Fibroblast of skin of left biceps (primary cell): ENCODE data around the gene ELAPOR2.
"Not testable (repeated sequence)": the region's sequence is repeated elsewhere in the genome, so short reads cannot be mapped to it uniquely, and the experiment has no call there.

ENCODE experiments used
- DNase-seq, 2 experiments: peaks; one replicate each; pipeline ENCODE4 v3.0.0-alpha.2; 2013; ENCODE audit warnings: low read depth in 2 of 2

Gene ELAPOR2

DNA sequence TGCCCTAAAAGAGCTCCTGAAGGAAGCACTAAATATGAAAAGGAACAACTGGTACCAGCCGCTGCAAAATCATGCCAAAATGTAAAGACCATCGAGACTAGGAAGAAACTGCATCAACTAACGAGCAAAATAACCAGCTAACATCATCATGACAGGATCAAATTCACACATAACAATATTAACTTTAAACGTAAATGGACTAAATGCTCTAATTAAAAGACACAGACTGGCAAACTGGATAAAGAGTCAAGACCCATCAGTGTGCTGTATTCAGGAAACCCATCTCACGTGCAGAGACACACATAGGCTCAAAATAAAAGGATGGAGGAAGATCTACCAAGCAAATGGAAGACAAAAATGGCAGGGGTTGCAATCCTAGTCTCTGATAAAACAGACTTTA lies 17.9 kb downstream of the ELAPOR2 start:
- DNase-seq, result not testable (repeated sequence)

DNA sequence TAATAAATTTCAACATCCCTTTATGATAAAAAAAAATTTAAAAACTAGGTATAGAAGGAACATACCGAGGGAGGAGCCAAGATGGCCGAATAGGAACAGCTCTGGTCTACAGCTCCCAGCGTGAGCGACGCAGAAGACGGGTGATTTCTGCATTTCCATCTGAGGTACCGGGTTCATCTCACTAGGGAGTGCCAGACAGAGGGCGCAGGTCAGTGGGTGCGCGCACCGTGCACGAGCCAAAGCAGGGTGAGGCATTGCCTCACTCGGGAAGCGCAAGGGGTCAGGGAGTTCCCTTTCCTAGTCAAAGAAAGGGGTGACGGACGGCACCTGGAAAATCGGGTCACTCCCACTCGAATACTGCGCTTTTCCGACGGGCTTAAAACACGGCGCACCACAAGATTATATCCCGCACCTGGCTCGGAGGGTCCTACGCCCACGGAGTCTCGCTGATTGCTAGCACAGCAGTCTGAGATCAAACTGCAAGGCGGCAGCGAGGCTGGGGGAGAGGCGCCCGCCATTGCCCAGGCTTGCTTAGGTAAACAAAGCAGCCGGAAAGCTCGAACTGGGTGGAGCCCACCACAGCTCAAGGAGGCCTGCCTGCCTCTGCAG lies 19.7 kb downstream of the ELAPOR2 start:
- DNase-seq, result not testable (repeated sequence)

DNA sequence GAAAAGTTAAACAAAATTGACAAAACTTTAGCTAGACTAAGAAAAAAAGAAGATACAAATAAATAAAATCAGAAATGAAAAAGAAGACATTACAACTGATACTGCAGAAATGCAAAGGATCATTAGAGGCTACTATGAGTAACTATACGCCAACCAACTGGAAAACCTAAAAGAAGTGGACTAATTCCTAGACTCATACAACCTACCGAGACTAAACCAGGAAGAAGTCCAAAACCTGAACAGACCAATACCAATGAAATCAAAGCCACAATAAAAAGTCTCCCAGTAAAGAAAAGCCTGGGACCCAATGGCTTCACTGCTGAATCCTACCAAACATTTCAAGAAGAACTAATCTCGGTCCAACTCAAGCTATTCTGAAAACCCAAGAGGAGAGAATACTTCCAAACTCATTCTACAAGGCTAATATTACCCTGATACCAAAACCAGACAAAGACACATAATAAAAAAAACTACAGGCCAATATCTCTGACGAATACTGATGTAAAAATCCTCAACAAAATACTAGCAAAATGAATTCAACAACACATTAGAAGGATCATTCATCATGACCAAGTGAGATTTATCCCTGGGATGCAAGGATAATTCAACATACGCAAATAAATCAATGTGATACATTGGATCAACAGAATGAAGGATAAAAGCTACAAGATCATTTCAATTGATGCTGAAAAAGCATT lies 20.3 kb downstream of the ELAPOR2 start:
- DNase-seq, result no peak

DNA sequence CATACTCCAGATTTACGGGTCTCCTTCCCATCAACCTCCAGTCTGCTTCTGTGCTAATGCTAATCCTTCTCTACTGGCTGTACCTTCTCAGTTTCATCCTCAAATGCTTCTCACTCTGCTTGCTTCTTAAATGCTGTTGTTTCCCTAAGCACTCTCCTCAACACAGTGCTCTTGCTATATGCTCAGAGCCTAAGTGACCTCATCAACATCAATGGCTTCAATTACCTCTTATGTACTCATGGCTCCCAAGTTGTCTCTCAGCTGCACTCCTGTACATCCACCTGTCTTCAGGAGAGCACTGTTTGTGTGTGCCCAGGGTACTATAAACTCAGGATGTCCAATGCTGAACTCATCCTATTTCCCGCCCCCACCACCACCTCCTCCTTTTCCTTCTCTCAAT lies 22.5 kb downstream of the ELAPOR2 start:
- DNase-seq, result no peak

DNA sequence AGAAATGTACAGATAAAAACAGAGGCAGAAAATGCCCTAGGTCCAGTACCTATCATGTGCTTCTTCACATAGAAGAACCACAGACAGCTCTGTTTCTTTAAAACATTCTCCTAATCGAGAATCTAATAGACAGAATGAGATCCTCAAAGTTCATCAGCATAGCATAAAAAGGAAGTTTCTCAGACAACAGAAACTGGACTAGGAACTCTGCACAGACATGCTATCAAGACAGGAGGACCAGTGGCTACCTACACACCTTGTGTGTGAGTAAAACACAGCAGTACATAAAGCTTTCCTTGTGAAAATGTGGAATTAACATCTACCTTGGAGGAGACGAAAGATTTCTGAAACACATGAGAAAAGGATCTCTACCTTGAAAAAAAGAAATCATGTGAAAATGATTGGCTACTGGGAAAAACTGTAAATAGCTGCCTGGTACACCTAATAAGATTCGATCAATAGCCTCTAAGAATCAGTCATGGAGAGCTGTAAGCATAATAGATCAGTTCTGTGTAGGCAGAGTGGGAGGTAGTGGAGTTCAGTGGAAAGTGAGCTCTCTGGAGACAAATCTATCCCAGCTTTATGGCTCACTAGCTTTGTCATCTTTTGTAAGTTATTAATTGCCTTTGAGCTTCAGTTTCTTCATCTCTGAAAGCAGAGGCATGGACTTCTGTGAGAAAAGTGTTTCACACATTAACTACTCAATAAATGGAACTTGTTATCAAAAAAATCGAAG lies 26.7 kb downstream of the ELAPOR2 start:
- DNase-seq, result no peak

DNA sequence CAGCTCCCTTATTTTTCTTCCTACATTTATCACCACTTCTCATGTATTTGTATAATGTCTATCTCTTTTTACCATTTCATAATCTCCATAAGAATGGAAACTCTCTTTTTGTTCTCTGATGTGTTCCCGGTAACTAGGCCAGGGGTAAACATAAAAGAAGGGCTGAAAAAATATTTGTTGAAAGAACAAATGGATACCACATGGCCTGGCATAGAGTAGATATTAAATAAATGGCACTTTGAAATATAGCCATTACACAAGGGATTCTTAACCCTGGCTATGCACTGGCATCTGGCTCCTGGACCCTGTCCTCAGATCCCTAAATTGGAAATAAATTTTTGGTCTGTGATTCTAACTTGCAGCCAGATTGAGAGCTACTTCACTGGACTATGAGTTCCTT lies 30.4 kb downstream of the ELAPOR2 start:
- no peak for DNase-seq

DNA sequence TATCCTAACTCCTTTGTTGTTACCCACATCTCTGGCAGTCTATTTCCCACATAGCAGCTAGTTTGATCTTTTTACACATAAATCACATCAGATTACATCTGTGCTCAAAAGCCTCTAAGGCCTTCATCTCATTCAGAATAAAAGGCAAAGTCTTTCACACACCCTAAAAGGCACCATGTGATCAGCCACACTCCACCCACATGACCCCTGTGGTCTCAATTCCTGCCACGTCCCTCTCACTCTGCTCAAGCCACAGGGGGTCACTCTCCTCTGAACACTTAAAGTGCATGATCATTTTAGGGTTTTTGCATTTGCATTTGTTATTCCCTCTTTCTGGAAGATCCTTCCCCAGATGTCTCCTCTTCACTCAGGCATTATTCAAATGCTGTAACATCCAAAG lies 30.8 kb downstream of the ELAPOR2 start:
- DNase-seq, result no peak

DNA sequence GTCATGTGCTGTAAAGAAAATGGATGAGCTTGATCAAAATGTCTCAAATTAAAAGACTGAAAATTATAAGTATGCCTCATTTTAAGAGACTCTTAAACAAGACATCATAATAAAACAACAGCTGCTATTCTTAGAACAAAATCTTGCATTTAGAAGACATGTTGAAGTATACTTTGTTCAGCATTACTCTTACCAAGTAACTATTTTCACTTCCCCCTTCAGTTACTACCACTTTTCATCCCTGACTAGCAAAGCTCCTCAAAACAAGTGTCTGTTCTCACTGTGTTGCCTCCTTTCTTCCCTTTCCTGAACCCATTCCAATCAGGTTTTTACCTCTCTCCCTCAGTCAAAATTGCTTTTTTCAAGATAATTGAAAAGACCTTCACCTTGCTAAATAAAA lies 31.6 kb downstream of the ELAPOR2 start:
- no peak for DNase-seq

DNA sequence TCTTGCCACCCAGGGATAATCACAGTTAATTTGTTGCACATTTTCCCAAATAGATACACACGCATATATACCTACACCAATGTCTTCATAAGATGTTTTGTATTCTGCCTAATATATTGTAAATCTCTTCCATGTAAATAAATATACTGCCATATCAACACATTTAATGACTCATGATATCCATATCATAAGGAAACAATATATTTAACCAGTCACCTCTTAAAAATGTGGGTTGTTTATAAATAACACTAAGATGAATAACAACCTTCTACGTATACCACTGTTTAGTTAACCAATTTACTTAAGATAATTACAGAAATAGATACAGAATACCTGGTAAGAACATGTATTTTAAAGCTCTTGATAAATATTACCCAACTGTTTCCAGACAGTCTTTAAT lies 38.2 kb downstream of the ELAPOR2 start:
- DNase-seq, result no peak

DNA sequence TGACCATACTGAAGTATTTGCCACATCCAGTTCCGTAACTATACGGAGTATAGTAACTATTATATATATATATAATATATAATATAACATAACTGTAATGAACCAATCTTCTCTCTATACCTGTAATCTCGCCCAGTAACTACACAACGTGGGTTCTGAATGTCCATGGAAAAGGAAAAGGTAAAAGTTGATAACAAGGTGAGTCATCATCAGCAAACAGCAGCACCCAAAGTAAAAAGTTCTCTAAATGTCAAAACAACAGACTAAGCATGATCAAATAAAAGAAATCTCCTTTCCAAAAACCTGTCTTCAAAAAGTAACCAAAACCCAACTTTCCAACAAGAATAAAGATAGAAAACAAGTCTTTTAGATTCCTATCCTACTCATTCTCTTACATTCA lies 42.8 kb downstream of the ELAPOR2 start:
- no peak for DNase-seq

DNA sequence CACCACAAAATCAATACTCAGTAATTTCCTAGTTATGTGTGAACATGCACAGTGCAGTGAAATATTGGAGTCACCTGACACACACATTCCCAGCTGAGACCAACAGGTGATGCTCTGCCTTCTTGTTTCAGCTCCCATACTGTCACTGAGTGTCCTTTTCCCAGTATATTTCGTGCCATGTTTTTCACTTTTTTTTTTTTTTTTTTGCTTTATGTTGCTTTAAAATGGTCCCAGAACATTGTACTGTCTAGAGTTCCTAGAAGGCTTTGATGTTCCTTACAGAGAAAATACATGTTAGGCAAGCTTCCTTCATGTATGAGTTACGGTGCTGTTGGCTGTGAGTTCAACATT lies 45.6 kb downstream of the ELAPOR2 start:
- no peak for DNase-seq

DNA sequence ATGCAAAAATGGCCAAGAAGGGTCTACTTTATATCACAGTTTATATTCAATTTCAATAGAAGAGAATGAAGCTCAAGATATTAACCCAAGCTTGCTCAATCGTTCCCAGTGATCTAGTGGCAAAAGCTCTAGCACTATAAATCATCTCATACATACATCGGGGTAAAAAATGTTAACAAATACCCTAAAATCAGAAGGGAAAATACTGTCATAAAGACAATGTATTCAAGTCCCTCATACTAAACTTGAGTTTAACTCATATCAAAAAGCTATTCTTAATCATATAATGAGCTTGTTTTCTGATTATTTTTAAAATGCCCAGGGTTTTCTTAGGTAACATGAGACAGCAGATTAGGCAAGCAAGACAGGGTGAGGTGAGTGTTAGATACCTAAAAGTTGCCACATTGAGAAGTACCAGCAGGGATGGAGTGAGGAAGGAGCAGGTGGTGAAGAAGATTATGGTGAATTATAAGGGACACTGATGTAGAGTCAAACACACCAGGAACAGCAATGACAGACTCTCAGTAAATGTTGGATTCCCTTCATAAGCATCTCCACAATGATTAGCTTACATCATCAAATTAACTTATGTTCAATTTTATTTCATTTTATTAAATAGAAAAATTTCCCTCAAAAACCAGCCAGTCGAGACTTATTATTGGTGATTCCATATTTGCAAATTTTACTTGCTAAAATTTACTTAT lies 46.2 kb downstream of the ELAPOR2 start:
- DNase-seq, result no peak
